ENCODE data around the gene KRTAP5-7.

KRTAP5-7 gene

DNA sequence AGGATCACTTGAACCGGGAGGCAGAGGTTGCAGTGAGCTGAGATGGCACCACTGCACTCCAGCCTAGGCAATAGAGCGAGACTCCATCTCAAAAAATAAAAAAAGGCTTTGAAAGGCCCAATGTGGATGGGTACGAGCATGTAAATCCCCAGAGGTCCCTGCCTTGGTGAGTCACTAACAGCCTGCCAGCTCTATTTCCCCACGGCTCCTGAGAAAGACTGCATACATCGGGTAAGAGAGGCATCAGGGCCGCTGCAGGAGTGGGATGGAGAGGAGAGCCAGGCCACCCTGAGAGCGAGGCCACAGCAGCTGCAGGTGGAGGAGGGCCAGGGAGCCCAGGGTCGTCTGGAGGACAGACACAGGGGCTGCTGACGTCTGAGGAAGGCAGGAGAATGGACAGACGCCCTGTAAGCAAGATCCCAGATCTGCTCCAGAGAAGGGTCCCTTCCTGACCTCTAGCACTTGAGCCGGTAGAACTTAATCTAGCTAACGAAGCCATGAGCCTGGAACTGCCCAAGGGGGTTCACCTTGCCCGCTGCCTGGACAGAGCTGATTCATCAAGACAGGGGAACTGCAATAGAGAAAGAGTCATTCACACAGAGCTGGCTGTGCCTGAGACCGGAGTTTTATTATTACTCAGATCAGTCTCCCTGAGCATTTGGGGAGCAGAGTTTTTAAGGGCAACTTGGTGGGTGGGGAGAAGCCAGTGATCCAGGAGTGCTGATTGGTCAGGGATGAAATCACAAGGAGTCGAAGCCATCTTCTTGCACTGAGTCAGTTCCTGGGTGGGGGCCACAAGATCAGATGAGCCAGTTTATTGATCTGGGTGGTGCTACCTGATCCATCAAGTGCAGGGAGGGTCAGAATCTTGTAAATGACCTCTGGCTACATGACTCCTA, 16.1 kb downstream of the KRTAP5-7 start:
- Histone ChIP-seq H3K4me2 (no peak overlapping the region), H3K4me3 (IDR thresholded peaks at IDR 0.05; ENCODE audit: insufficient read depth, low read depth, low read length) (no peak overlapping the region), H3K4me1 (ENCODE audit: low read depth, poor library complexity, severe bottlenecking) (peaks cover 4% of the 10 kb centered on the region), H3K27me3 (ENCODE audit: insufficient read depth, low read depth) (no peaks in the 10 kb centered on the region), H4K20me1 (ENCODE audit: insufficient read depth) (no peaks in the 10 kb centered on the region), H3K27ac (no peak overlapping the region), H2AFZ (ENCODE audit: low read depth) (no peak overlapping the region), H3K36me3 (ENCODE audit: insufficient read depth) (no peaks in the 10 kb centered on the region), H3K9ac (no peak overlapping the region), H3K79me2 (ENCODE audit: insufficient read depth, low read depth) (no peaks in the 10 kb centered on the region)
- TF ChIP-seq, protein P1, sequence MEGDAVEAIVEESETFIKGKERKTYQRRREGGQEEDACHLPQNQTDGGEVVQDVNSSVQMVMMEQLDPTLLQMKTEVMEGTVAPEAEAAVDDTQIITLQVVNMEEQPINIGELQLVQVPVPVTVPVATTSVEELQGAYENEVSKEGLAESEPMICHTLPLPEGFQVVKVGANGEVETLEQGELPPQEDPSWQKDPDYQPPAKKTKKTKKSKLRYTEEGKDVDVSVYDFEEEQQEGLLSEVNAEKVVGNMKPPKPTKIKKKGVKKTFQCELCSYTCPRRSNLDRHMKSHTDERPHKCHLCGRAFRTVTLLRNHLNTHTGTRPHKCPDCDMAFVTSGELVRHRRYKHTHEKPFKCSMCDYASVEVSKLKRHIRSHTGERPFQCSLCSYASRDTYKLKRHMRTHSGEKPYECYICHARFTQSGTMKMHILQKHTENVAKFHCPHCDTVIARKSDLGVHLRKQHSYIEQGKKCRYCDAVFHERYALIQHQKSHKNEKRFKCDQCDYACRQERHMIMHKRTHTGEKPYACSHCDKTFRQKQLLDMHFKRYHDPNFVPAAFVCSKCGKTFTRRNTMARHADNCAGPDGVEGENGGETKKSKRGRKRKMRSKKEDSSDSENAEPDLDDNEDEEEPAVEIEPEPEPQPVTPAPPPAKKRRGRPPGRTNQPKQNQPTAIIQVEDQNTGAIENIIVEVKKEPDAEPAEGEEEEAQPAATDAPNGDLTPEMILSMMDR (conservative IDR thresholded peaks at IDR 0.05; ENCODE audit: low read depth, low read length): no peak

DNA sequence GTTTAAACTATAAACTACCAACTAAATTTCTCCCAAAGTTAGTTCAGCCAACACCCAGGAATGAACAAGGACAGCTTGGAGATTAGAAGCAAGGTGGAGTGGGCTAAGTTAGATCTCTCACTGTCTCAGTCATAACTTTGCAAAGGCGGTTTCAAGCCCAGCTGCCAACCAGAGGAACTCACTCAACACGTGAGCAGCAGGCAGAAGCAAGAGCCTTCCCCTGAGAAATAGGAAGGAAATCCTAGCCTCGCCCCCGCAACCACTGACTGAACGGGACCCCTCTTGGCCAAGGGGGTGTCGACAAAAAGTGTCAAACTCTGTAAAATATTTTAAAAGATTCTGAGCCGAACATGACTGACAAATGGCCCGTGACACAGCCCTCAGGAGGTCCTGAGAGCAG, 16.8 kb downstream of the KRTAP5-7 start:
- no peak overlapping the region for H3K27ac ChIP-seq
- H3K4me2 ChIP-seq: no peak overlapping the region
- H3K79me2 ChIP-seq (ENCODE audit: insufficient read depth, low read depth): no peaks in the 10 kb centered on the region
- H3K36me3 ChIP-seq (ENCODE audit: insufficient read depth): no peaks in the 10 kb centered on the region
- TF ChIP-seq, protein P1 (conservative IDR thresholded peaks at IDR 0.05; ENCODE audit: low read depth, low read length): no peak
- no peaks in the 10 kb centered on the region for H3K27me3 ChIP-seq (ENCODE audit: insufficient read depth, low read depth)
- H4K20me1 ChIP-seq (ENCODE audit: insufficient read depth): no peaks in the 10 kb centered on the region
- H3K4me3 ChIP-seq (IDR thresholded peaks at IDR 0.05; ENCODE audit: insufficient read depth, low read depth, low read length): no peak overlapping the region
- peaks cover 4% of the 10 kb centered on the region for H3K4me1 ChIP-seq (ENCODE audit: low read depth, poor library complexity, severe bottlenecking)
- no peak overlapping the region for H2AFZ ChIP-seq (ENCODE audit: low read depth)
- H3K9ac ChIP-seq: no peak overlapping the region

DNA sequence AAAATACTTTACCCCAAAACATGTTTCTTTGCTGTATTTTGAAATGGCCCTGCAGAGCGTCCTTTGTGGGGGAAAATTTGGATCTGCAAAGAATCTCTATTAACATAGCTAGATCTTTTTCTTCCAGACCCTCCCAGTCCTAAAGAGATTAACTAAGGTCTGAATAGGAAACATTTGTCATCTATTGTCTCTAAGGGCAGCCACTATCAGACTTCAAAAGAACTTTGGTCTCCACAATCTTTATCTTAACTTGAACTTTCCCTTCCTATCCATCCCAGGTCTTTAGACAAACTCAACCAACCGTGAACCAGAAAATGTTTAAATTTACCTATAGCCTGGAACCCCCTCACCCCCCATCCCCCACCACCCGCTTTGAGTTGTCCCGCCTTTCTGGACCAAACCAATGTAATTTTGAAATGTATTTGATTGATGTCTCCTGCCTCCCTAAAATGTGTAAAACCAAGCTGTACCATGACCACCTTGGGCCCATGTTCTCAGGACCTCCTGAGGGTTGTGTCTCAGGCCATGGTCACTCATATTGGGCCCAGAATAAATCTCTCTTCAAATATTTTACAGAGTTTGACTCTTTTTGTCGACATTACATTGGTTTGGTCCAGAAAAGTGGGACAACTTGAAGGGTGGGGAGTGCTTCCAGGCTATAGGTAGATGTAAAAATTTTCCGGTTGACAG, 17.6 kb downstream of the KRTAP5-7 start:
- no peak overlapping the region for H2AFZ ChIP-seq (ENCODE audit: low read depth)
- H4K20me1 ChIP-seq (ENCODE audit: insufficient read depth): no peaks in the 10 kb centered on the region
- H3K79me2 ChIP-seq (ENCODE audit: insufficient read depth, low read depth): no peaks in the 10 kb centered on the region
- no peaks in the 10 kb centered on the region for H3K36me3 ChIP-seq (ENCODE audit: insufficient read depth)
- H3K4me2 ChIP-seq: no peak overlapping the region
- H3K9ac ChIP-seq: no peak overlapping the region
- H3K27ac ChIP-seq: no peak overlapping the region
- H3K4me3 ChIP-seq (IDR thresholded peaks at IDR 0.05; ENCODE audit: insufficient read depth, low read depth, low read length): no peak overlapping the region
- no peaks in the 10 kb centered on the region for H3K27me3 ChIP-seq (ENCODE audit: insufficient read depth, low read depth)
- TF ChIP-seq, protein P1 (conservative IDR thresholded peaks at IDR 0.05; ENCODE audit: low read depth, low read length): no peak
- peaks cover 4% of the 10 kb centered on the region for H3K4me1 ChIP-seq (ENCODE audit: low read depth, poor library complexity, severe bottlenecking)

DNA sequence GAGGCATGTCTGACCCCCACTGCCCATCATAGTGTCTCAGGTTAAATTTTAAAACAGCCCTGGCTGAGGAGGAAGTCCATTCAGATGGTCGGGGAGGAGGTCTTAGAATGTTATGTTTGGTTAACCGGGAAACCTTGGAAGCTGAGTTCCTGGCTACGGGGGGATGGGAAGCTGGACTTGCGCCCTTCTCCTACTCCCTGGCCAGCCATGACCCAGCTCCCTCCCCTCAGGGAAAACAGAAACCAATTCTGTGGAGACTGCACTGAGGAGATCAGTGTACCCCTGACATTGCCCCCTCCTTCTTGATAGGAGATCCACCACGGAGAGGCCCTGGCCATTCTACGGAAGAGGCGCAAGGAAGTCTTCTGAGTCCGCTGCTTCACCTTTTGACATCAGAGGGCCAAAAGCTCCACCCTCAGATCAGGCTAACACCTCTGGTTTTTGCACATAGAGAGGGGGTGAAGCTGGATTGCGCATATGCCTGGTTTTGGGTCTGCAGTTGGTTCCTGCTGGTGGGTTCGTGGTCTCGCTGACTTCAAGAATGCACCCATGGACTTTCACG, 18.4 kb downstream of the KRTAP5-7 start:
- H3K4me1 ChIP-seq (ENCODE audit: low read depth, poor library complexity, severe bottlenecking): peaks cover under 1% of the 10 kb centered on the region

More for the DNA sequence above, 18.4 kb downstream of the KRTAP5-7 start:
- Histone ChIP-seq H2AFZ (ENCODE audit: low read depth) (no peak overlapping the region), H3K79me2 (ENCODE audit: insufficient read depth, low read depth) (no peaks in the 10 kb centered on the region), H3K4me3 (IDR thresholded peaks at IDR 0.05; ENCODE audit: insufficient read depth, low read depth, low read length) (no peak overlapping the region), H4K20me1 (ENCODE audit: insufficient read depth) (no peaks in the 10 kb centered on the region), H3K9ac (no peak overlapping the region), H3K27ac (no peak overlapping the region), H3K27me3 (ENCODE audit: insufficient read depth, low read depth) (no peaks in the 10 kb centered on the region), H3K4me2 (no peak overlapping the region), H3K36me3 (ENCODE audit: insufficient read depth) (no peaks in the 10 kb centered on the region)
- TF ChIP-seq, protein P1 (conservative IDR thresholded peaks at IDR 0.05; ENCODE audit: low read depth, low read length): no peak
